PC-9 (cell line): ENCODE data around the gene ACVR2B.

Experiments used
- EZH2 ChIP-seq: fragments of 200-600 bp; sonication (generic); IDR thresholded peaks from 2 replicates; pipeline ENCODE4 v1.8.0; 2017; ENCODE audit warnings: antibody characterized with exemption, low read depth
- TF ChIP-seq, protein P1 (sequence below): fragments of 200-600 bp; sonication (generic); conservative IDR thresholded peaks from 2 replicates; pipeline ENCODE4 v1.6.1; 2017; ENCODE audit warnings: mixed run types, antibody characterized with exemption, mild to moderate bottlenecking, moderate library complexity

DNA sequence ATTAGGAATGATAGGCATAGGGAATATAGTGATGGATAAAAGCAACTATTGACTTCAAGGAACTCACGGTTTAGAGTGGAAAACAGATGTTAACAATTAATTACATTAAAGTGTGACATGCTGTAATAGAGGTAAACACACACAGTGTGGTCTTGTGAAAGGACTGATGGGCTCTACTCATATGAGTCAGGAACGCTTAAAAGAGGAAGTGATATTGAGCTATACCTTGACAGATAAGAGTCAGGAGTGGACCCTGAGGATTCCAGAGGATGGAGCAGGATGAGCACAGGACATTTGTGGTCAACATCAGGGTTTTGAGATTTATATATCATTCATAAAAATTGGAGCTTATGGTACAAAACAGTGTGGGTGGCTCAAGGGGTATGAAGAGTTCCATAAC is 53.4 kb downstream of the ACVR2B start:
- TF ChIP-seq, protein P1, sequence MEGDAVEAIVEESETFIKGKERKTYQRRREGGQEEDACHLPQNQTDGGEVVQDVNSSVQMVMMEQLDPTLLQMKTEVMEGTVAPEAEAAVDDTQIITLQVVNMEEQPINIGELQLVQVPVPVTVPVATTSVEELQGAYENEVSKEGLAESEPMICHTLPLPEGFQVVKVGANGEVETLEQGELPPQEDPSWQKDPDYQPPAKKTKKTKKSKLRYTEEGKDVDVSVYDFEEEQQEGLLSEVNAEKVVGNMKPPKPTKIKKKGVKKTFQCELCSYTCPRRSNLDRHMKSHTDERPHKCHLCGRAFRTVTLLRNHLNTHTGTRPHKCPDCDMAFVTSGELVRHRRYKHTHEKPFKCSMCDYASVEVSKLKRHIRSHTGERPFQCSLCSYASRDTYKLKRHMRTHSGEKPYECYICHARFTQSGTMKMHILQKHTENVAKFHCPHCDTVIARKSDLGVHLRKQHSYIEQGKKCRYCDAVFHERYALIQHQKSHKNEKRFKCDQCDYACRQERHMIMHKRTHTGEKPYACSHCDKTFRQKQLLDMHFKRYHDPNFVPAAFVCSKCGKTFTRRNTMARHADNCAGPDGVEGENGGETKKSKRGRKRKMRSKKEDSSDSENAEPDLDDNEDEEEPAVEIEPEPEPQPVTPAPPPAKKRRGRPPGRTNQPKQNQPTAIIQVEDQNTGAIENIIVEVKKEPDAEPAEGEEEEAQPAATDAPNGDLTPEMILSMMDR: no peak
- TF ChIP-seq EZH2: no peak
